ENCODE measurements around the gene TMEM52B. TPM values are rescaled to one million over a fixed set of nuclear protein-coding genes. Genes with fewer than 3 reads are reported as not detected.

The TMEM52B gene
- total and polyA plus RNA-seq, 9 of the 15 experiments (the other 6 are each of a cell fraction or from before 2014, with no cell fraction given), result not detected

DNA sequence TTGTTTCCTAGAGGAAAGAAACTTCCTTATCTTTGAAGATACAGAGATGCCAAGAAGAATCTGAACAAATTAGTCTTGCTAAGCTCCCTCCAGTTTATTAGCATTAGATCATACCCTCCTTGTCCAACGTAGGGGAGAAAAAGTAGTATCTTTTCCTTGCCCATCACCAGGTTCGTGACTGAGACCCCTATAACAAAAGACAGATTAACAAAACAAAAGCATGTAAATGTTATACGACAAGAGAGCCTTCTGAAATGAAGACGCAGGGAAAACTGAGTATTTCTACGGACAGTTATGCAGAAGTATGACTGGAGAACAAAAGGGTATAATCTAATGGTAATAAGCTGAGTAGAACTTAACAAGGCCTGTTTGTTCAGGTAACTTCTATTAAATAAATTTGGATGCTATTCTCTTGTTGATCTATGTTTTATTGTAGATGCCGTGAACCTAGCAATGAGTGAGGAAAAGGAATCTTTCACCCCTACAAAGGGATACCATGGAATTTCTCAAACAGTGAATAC lies 45.9 kb upstream of the TMEM52B start:
- no peaks in the 10 kb centered on the region; a peak in 1 of 5 replicates for H3K27me3 ChIP-seq (ENCODE audit: control insufficient read depth in 2 of 2, insufficient read depth in 2 of 2, low read length in 2 of 2)
- in situ Hi-C loops (cut with MboI), result loop anchor here (25.0 kb wide), 1 partner anchor 321 kb away; no protein-coding TSS in a partner anchor

DNA sequence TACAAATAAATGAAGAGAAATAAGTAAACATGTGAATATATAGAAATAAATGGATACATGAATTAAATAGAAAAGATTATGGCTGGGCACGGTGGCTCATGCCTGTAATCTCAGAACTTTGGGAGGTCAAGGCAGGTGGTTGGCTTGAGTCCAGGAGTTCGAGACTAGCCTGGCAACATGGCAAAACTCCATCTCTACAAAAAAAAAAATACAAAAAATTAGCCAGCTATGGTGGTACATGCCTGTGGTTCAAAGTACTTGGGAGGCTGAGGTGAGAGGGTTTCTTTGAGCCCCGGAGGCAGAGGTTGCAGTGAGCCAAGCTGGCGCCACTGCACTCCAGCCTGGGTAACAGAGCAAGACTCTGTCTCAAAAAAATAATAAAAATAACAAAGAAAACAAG lies 43.7 kb upstream of the TMEM52B start:
- Histone ChIP-seq H3K9me3 (replicated peaks; ENCODE audit: control insufficient read depth, insufficient read depth, low read depth, low read length) (no peaks in the 10 kb centered on the region), H3K27me3 (ENCODE audit: control insufficient read depth in 2 of 2, insufficient read depth in 2 of 2, low read length in 2 of 2) (no peaks in the 10 kb centered on the region; a peak in 1 of 5 replicates), H4K20me1 (replicated peaks; ENCODE audit: control insufficient read depth, insufficient read depth, low read length) (no peaks in the 10 kb centered on the region), H3K4me2 (ENCODE audit: insufficient read depth, low read length) (no peak overlapping the region), H3K4me3 (no peak overlapping the region), H3K79me2 (ENCODE audit: control insufficient read depth, insufficient read depth, low read length) (no peaks in the 10 kb centered on the region), H3K27ac (ENCODE audit: extremely low read depth, low read depth, low read length) (no peak overlapping the region), H3K9me1 (ENCODE audit: control insufficient read depth, insufficient read depth, low read length) (no peaks in the 10 kb centered on the region), H2AFZ (ENCODE audit: low read depth, low read length) (no peak overlapping the region), H3K9ac (ENCODE audit: insufficient read depth in 1 of 2, low read depth in 2 of 2, low read length in 2 of 2) (no peak overlapping the region), H3K36me3 (ENCODE audit: control insufficient read depth, insufficient read depth, low read length) (no peaks in the 10 kb centered on the region), H3K4me1 (replicated peaks in 1 of 2; ENCODE audit: control insufficient read depth in 2 of 2, insufficient read depth in 2 of 2, low read length in 2 of 2) (no peaks in the 10 kb centered on the region)
- DNase-seq (ENCODE audit: extremely low read depth in 1 of 4, low spot score in 3 of 4) (no peak), ATAC-seq (no peak), FAIRE-seq (no peak)
- ChIA-PET POLR2A (no interaction called here), CTCF (ENCODE audit: low intra/inter-chr PET ratio) (no interaction called here)
- no TSS peak for BruUV-seq (replicated peaks)
- 3% methylated on average over 4 of the region's 4 CpGs for WGBS (ENCODE audit: insufficient coverage, low coverage, missing lambda C conversion rate)
- intact Hi-C loops (cut with micrococcal nuclease) (loop anchor here (5.0 kb wide), 1 partner anchor 103 kb away; the partner anchor contains the start of gene CLEC9A), in situ Hi-C loops (cut with MboI) (loop anchor here (25.0 kb wide), 1 partner anchor 323 kb away; no protein-coding TSS in a partner anchor)
- TF ChIP-seq ID3 (CRISPR knock-in tag; IDR thresholded peaks at IDR 0.05) (no peak), ID3 (tag; IDR thresholded peaks at IDR 0.05) (no peak)

More for the DNA sequence above, 45.9 kb upstream of the TMEM52B start:
- Histone ChIP-seq H2AFZ (ENCODE audit: low read depth, low read length) (no peak overlapping the region), H4K20me1 (replicated peaks; ENCODE audit: control insufficient read depth, insufficient read depth, low read length) (no peaks in the 10 kb centered on the region), H3K79me2 (ENCODE audit: control insufficient read depth, insufficient read depth, low read length) (no peaks in the 10 kb centered on the region), H3K27ac (ENCODE audit: extremely low read depth, low read depth, low read length) (no peak overlapping the region), H3K36me3 (ENCODE audit: control insufficient read depth, insufficient read depth, low read length) (no peaks in the 10 kb centered on the region), H3K9ac (ENCODE audit: insufficient read depth in 1 of 2, low read depth in 2 of 2, low read length in 2 of 2) (no peak overlapping the region), H3K4me2 (ENCODE audit: insufficient read depth, low read length) (no peak overlapping the region), H3K9me3 (replicated peaks; ENCODE audit: control insufficient read depth, insufficient read depth, low read depth, low read length) (no peaks in the 10 kb centered on the region), H3K4me3 (no peak overlapping the region), H3K9me1 (ENCODE audit: control insufficient read depth, insufficient read depth, low read length) (no peaks in the 10 kb centered on the region), H3K4me1 (replicated peaks in 1 of 2; ENCODE audit: control insufficient read depth in 2 of 2, insufficient read depth in 2 of 2, low read length in 2 of 2) (no peaks in the 10 kb centered on the region)
- ATAC-seq (no peak), FAIRE-seq (no peak), DNase-seq (ENCODE audit: extremely low read depth in 1 of 4, low spot score in 3 of 4) (no peak)
- ChIA-PET POLR2A (interaction anchor here (0.6 kb wide), 1 partner anchor 386 kb away, joined by 3 read pairs; no protein-coding TSS in a partner anchor), CTCF (ENCODE audit: low intra/inter-chr PET ratio) (no interaction called here)
- no TSS peak for BruUV-seq (replicated peaks)
- intact Hi-C loops (cut with micrococcal nuclease), result no loop called here
- under 1% methylated on average over 6 of the region's 6 CpGs for WGBS (ENCODE audit: insufficient coverage, low coverage, missing lambda C conversion rate)
- TF ChIP-seq TOE1 (IDR thresholded peaks at IDR 0.05; ENCODE audit: borderline replicate concordance), result no peak
- no peak for TF ChIP-seq TOE1 (CRISPR knock-in tag; IDR thresholded peaks at IDR 0.05; ENCODE audit: borderline replicate concordance, low read depth)

Measured in K562 (cell line).